ENCODE data around the gene OR2A1.
"Not testable (repeated sequence)": the region's sequence is repeated elsewhere in the genome, so short reads cannot be mapped to it uniquely, and the experiment has no call there.

DNA sequence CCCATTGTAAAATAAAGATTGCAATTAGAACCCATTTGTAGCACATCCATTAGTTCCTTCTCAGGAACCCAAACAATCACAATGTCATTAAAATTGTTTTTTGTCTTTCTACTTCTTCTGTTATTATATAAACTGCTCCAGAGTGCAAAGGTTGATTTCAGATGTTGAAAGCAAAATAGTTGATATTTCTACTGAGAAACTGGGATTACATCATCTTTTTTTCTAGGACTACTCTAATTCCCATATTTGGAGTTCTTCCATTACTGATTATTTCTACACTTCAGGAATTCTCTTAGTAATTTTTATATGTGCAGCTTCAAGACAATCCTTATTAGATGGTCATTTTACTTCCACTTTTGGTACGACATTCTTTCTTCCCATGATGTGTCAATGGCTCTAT lies 5.3 kb downstream of the OR2A1 start:
- not testable (repeated sequence) for TF ChIP-seq EP300, POLR2A (IDR thresholded peaks at IDR 0.05)
- TF ChIP-seq, protein P1, sequence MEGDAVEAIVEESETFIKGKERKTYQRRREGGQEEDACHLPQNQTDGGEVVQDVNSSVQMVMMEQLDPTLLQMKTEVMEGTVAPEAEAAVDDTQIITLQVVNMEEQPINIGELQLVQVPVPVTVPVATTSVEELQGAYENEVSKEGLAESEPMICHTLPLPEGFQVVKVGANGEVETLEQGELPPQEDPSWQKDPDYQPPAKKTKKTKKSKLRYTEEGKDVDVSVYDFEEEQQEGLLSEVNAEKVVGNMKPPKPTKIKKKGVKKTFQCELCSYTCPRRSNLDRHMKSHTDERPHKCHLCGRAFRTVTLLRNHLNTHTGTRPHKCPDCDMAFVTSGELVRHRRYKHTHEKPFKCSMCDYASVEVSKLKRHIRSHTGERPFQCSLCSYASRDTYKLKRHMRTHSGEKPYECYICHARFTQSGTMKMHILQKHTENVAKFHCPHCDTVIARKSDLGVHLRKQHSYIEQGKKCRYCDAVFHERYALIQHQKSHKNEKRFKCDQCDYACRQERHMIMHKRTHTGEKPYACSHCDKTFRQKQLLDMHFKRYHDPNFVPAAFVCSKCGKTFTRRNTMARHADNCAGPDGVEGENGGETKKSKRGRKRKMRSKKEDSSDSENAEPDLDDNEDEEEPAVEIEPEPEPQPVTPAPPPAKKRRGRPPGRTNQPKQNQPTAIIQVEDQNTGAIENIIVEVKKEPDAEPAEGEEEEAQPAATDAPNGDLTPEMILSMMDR (IDR thresholded peaks at IDR 0.05): not testable (repeated sequence)
